Adipocyte (in vitro differentiated cells): ENCODE results near the gene MDM2.

Experiments used
- DNase-seq: peaks from one replicate; pipeline ENCODE4 v3.0.0-alpha.2; 2015; ENCODE audit warnings: low read depth
- H3K27me3 ChIP-seq: replicated peaks from 2 replicates; pipeline ENCODE4 v1.7.0; 2013; ENCODE audit warnings: mild to moderate bottlenecking, low read length, moderate library complexity; ENCODE audit not compliant: control insufficient read depth, insufficient read depth
- H3K36me3 ChIP-seq: 2 replicates; pipeline ENCODE4 v1.7.0; 2013; ENCODE audit warnings: low read length, mild to moderate bottlenecking, moderate library complexity; ENCODE audit not compliant: control insufficient read depth, insufficient read depth, severe bottlenecking
- H3K4me1 ChIP-seq: 2 replicates; pipeline ENCODE4 v1.7.0; 2013; ENCODE audit warnings: mild to moderate bottlenecking, low read length, moderate library complexity; ENCODE audit not compliant: control insufficient read depth, insufficient read depth
- H3K4me3 ChIP-seq: 2 replicates; pipeline ENCODE4 v1.7.0; 2013; ENCODE audit warnings: mild to moderate bottlenecking, low read length, moderate library complexity
- H3K9ac ChIP-seq: 2 replicates; pipeline ENCODE4 v1.7.0; 2013; ENCODE audit warnings: mild to moderate bottlenecking, low read length, moderate library complexity
- H3K9me3 ChIP-seq: 2 replicates; pipeline ENCODE4 v1.7.0; 2013; ENCODE audit warnings: mild to moderate bottlenecking, low read length, moderate library complexity; ENCODE audit not compliant: control insufficient read depth

Gene MDM2

GRCh38 chr12:68887641-68888040, 79.7 kb downstream of the MDM2 start:
- Histone ChIP-seq H3K9me3 (no peaks in the 10 kb centered on the region), H3K4me3 (no peak overlapping the region), H3K36me3 (peaks cover 56% of the 10 kb centered on the region)

GRCh38 chr12:68888243-68888642, 80.3 kb downstream of the MDM2 start:
- DNase-seq, result no peak
- no peaks in the 10 kb centered on the region for H3K9me3 ChIP-seq
- H3K4me3 ChIP-seq, result no peak overlapping the region
- no peak overlapping the region for H3K9ac ChIP-seq
- H3K4me1 ChIP-seq, result peaks cover 23% of the 10 kb centered on the region
- H3K36me3 ChIP-seq, result peaks cover 50% of the 10 kb centered on the region
- H3K27me3 ChIP-seq, result no peaks in the 10 kb centered on the region

More at GRCh38 chr12:68887641-68888040, 79.7 kb downstream of the MDM2 start:
- Histone ChIP-seq H3K9ac (no peak overlapping the region), H3K4me1 (peaks cover 23% of the 10 kb centered on the region), H3K27me3 (no peaks in the 10 kb centered on the region)
- DNase-seq, result no peak

GRCh38 chr12:68890701-68891113, 82.7 kb downstream of the MDM2 start:
- Histone ChIP-seq H3K4me1 (peaks cover 23% of the 10 kb centered on the region), H3K9ac (no peak overlapping the region), H3K27me3 (no peaks in the 10 kb centered on the region), H3K36me3 (peaks cover 44% of the 10 kb centered on the region), H3K4me3 (no peak overlapping the region), H3K9me3 (no peaks in the 10 kb centered on the region)
- no peak for DNase-seq

GRCh38 chr12:68891141-68891540, 83.2 kb downstream of the MDM2 start:
- Histone ChIP-seq H3K9me3 (no peaks in the 10 kb centered on the region), H3K27me3 (no peaks in the 10 kb centered on the region), H3K9ac (no peak overlapping the region), H3K4me1 (peaks cover 23% of the 10 kb centered on the region), H3K4me3 (no peak overlapping the region), H3K36me3 (peaks cover 44% of the 10 kb centered on the region)
- no peak for DNase-seq

GRCh38 chr12:68893201-68893600, 85.2 kb downstream of the MDM2 start:
- no peak overlapping the region for H3K9ac ChIP-seq
- no peak overlapping the region for H3K4me3 ChIP-seq
- no peaks in the 10 kb centered on the region for H3K27me3 ChIP-seq
- no peaks in the 10 kb centered on the region for H3K9me3 ChIP-seq
- DNase-seq, result no peak
- H3K36me3 ChIP-seq, result peaks cover 40% of the 10 kb centered on the region
- peaks cover 27% of the 10 kb centered on the region for H3K4me1 ChIP-seq

GRCh38 chr12:68893741-68894140, 85.8 kb downstream of the MDM2 start:
- peaks cover 40% of the 10 kb centered on the region for H3K36me3 ChIP-seq
- peaks cover 33% of the 10 kb centered on the region for H3K4me1 ChIP-seq
- no peaks in the 10 kb centered on the region for H3K9me3 ChIP-seq
- H3K27me3 ChIP-seq, result no peaks in the 10 kb centered on the region
- no peak for DNase-seq
- H3K9ac ChIP-seq, result no peak overlapping the region
- no peak overlapping the region for H3K4me3 ChIP-seq

- H3K27me3 ChIP-seq, result no peaks in the 10 kb centered on the region
- peaks cover 38% of the 10 kb centered on the region for H3K4me1 ChIP-seq
- H3K4me3 ChIP-seq, result no peak overlapping the region
- peaks cover 40% of the 10 kb centered on the region for H3K36me3 ChIP-seq
- H3K9me3 ChIP-seq, result no peaks in the 10 kb centered on the region
- no peak overlapping the region for H3K9ac ChIP-seq
- no peak for DNase-seq
Measured at GRCh38 chr12:68894276-68894855, 86.4 kb downstream of the MDM2 start.

GRCh38 chr12:68896881-68897540, 89.0 kb downstream of the MDM2 start:
- H3K9ac ChIP-seq, result no peak overlapping the region
- H3K27me3 ChIP-seq, result no peaks in the 10 kb centered on the region
- peaks cover 34% of the 10 kb centered on the region for H3K36me3 ChIP-seq
- H3K4me1 ChIP-seq, result peaks cover 34% of the 10 kb centered on the region
- DNase-seq, result no peak
- no peak overlapping the region for H3K4me3 ChIP-seq
- no peaks in the 10 kb centered on the region for H3K9me3 ChIP-seq

GRCh38 chr12:68899251-68899771, 91.3 kb downstream of the MDM2 start:
- Histone ChIP-seq H3K9ac (peak overlapping the region; percentile 65), H3K9me3 (no peaks in the 10 kb centered on the region), H3K27me3 (no peaks in the 10 kb centered on the region), H3K36me3 (peaks cover 29% of the 10 kb centered on the region), H3K4me3 (no peak overlapping the region), H3K4me1 (peaks cover 37% of the 10 kb centered on the region)
- DNase-seq, result peak; percentile 57

- Histone ChIP-seq H3K4me3 (no peak overlapping the region), H3K4me1 (peaks cover 41% of the 10 kb centered on the region), H3K9ac (no peak overlapping the region), H3K27me3 (no peaks in the 10 kb centered on the region), H3K36me3 (peaks cover 24% of the 10 kb centered on the region), H3K9me3 (no peaks in the 10 kb centered on the region)
- no peak for DNase-seq
Measured at GRCh38 chr12:68900241-68900640, 92.3 kb downstream of the MDM2 start.
